Esophagus mucosa (tissue), 1 donor: ENCODE data around the gene TMEM175. TPM values are rescaled to one million over a fixed set of nuclear protein-coding genes. Genes with fewer than 3 reads are reported as not detected.

Experiments
- ATAC-seq: fragments of 200-7000 bp; cut with Tn5 transposase; one replicate; pipeline ENCODE4 v1.9.1; 2020
- total RNA-seq: library from RNA; stranded (reverse); gene quantifications from one replicate; pipeline ENCODE4 v1.2.4, GENCODE V29; 2023
- donor health status: DM: yes; HTN: yes; CAD: no.

The TMEM175 gene
- total RNA-seq, 1 donor from 2014 or later: 11.2 TPM

GRCh38 chr4:1006856-1007255 lies 74.6 kb downstream of the TMEM175 start:
- no peak for ATAC-seq

Other genes with a start within 250 kb of the TMEM175 start
- 2.7 TPM for gene SLC49A3, start 243.3 kb upstream of the TMEM175 start, total RNA-seq
- 30.5 TPM for gene PCGF3, start 226.6 kb upstream of the TMEM175 start, total RNA-seq
- gene CPLX1, start 106.3 kb upstream of the TMEM175 start, total RNA-seq: 0.92 TPM
- 69.1 TPM for gene GAK, start 144 bp upstream of the TMEM175 start, total RNA-seq
- 12.0 TPM for gene DGKQ, start 41.1 kb downstream of the TMEM175 start, total RNA-seq
- gene IDUA, start 54.6 kb downstream of the TMEM175 start, total RNA-seq: 8.8 TPM
- not detected for gene SLC26A1, start 60.9 kb downstream of the TMEM175 start, total RNA-seq
- gene FGFRL1, start 79.2 kb downstream of the TMEM175 start, total RNA-seq: 2.2 TPM
- gene RNF212, start 181.1 kb downstream of the TMEM175 start, total RNA-seq: 1.4 TPM
- gene SPON2, start 240.1 kb downstream of the TMEM175 start, total RNA-seq: 9.4 TPM